T-helper 1 cell treated with Interleukin-12 subunit alpha and Interleukin-12 subunit beta and Interleukin-4 antibody, amounts not matched to agents 30 μg/mL and 1 μg/mL, for 36 hours (primary cell): ENCODE measurements around the gene B4GALT3.

Experiments
- H3K27ac Mint-ChIP-seq: one replicate; pipeline ENCODE4 v1.8.0; 2021; ENCODE audit warnings: mild to moderate bottlenecking, mixed read lengths
- H3K27me3 Mint-ChIP-seq: one replicate; pipeline ENCODE4 v1.8.0; 2021; ENCODE audit warnings: low read depth, mixed read lengths
- H3K36me3 Mint-ChIP-seq: one replicate; pipeline ENCODE4 v1.8.0; 2021; ENCODE audit warnings: low read depth, mixed read lengths
- H3K4me1 Mint-ChIP-seq: one replicate; pipeline ENCODE4 v1.8.0; 2021; ENCODE audit warnings: low read depth, mixed read lengths
- H3K4me3 Mint-ChIP-seq: one replicate; pipeline ENCODE4 v1.8.0; 2021; ENCODE audit warnings: mild to moderate bottlenecking, moderate library complexity, mixed read lengths
- H3K9me3 Mint-ChIP-seq: one replicate; pipeline ENCODE4 v1.8.0; 2021; ENCODE audit warnings: mixed read lengths

The B4GALT3 gene

GRCh38 chr1:161182214-161182613 is 4.9 kb upstream of the B4GALT3 start:
- Mint-ChIP-seq H3K27me3 (no peaks in the 10 kb centered on the region), H3K36me3 (peaks cover 6% of the 10 kb centered on the region), H3K4me1 (peaks cover 68% of the 10 kb centered on the region), H3K4me3 (peak overlapping the region; percentile 61), H3K27ac (peak overlapping the region; percentile 95), H3K9me3 (no peaks in the 10 kb centered on the region)

GRCh38 chr1:161180639-161181038 is 3.3 kb upstream of the B4GALT3 start:
- peak overlapping the region; percentile 86 for H3K27ac Mint-ChIP-seq
- H3K27me3 Mint-ChIP-seq, result no peaks in the 10 kb centered on the region
- no peaks in the 10 kb centered on the region for H3K9me3 Mint-ChIP-seq
- no peak overlapping the region for H3K4me3 Mint-ChIP-seq
- H3K36me3 Mint-ChIP-seq, result peaks cover 13% of the 10 kb centered on the region
- peaks cover 69% of the 10 kb centered on the region for H3K4me1 Mint-ChIP-seq

GRCh38 chr1:161179698-161180097 is 2.4 kb upstream of the B4GALT3 start:
- no peaks in the 10 kb centered on the region for H3K27me3 Mint-ChIP-seq
- H3K4me3 Mint-ChIP-seq, result no peak overlapping the region

GRCh38 chr1:161177936-161178244 is 583 bp upstream of the B4GALT3 start:
- peak overlapping the region; percentile 95 for H3K27ac Mint-ChIP-seq
- peak overlapping the region; percentile 95 for H3K4me3 Mint-ChIP-seq
- H3K9me3 Mint-ChIP-seq, result no peaks in the 10 kb centered on the region
- H3K36me3 Mint-ChIP-seq, result peaks cover 25% of the 10 kb centered on the region
- peaks cover 65% of the 10 kb centered on the region for H3K4me1 Mint-ChIP-seq
- no peaks in the 10 kb centered on the region for H3K27me3 Mint-ChIP-seq

More at GRCh38 chr1:161179698-161180097, 2.4 kb upstream of the B4GALT3 start:
- peak overlapping the region; percentile 86 for H3K27ac Mint-ChIP-seq
- peaks cover 18% of the 10 kb centered on the region for H3K36me3 Mint-ChIP-seq
- H3K9me3 Mint-ChIP-seq, result no peaks in the 10 kb centered on the region
- peaks cover 70% of the 10 kb centered on the region for H3K4me1 Mint-ChIP-seq

GRCh38 chr1:161176468-161177111 is 717 bp downstream of the B4GALT3 start:
- peaks cover 32% of the 10 kb centered on the region for H3K36me3 Mint-ChIP-seq

GRCh38 chr1:161175771-161176453 is 1.4 kb downstream of the B4GALT3 start:
- Mint-ChIP-seq H3K27me3 (no peaks in the 10 kb centered on the region), H3K36me3 (peaks cover 37% of the 10 kb centered on the region), H3K4me3 (peak overlapping the region; percentile 95)

More at GRCh38 chr1:161176468-161177111, 717 bp downstream of the B4GALT3 start:
- Mint-ChIP-seq H3K4me3 (peak overlapping the region; percentile 95), H3K4me1 (peaks cover 54% of the 10 kb centered on the region), H3K9me3 (no peaks in the 10 kb centered on the region), H3K27ac (peak overlapping the region; percentile 95), H3K27me3 (no peaks in the 10 kb centered on the region)

GRCh38 chr1:161174911-161175310 is 2.4 kb downstream of the B4GALT3 start:
- Mint-ChIP-seq H3K4me3 (peak overlapping the region; percentile 37), H3K4me1 (peaks cover 41% of the 10 kb centered on the region), H3K36me3 (peaks cover 37% of the 10 kb centered on the region), H3K27ac (peak overlapping the region; percentile 43), H3K9me3 (no peaks in the 10 kb centered on the region), H3K27me3 (no peaks in the 10 kb centered on the region)

More at GRCh38 chr1:161175771-161176453, 1.4 kb downstream of the B4GALT3 start:
- peaks cover 49% of the 10 kb centered on the region for H3K4me1 Mint-ChIP-seq
- no peaks in the 10 kb centered on the region for H3K9me3 Mint-ChIP-seq
- peak overlapping the region; percentile 95 for H3K27ac Mint-ChIP-seq

- Mint-ChIP-seq H3K9me3 (no peaks in the 10 kb centered on the region), H3K27me3 (no peaks in the 10 kb centered on the region), H3K27ac (no peak overlapping the region), H3K4me3 (no peak overlapping the region), H3K36me3 (peaks cover 37% of the 10 kb centered on the region), H3K4me1 (peaks cover 38% of the 10 kb centered on the region)
Measured at GRCh38 chr1:161173711-161174110, 3.6 kb downstream of the B4GALT3 start.

GRCh38 chr1:161172776-161173376 is 4.4 kb downstream of the B4GALT3 start:
- Mint-ChIP-seq H3K4me1 (peaks cover 38% of the 10 kb centered on the region), H3K27ac (peak overlapping the region; percentile 62), H3K36me3 (peaks cover 41% of the 10 kb centered on the region), H3K4me3 (no peak overlapping the region), H3K9me3 (no peaks in the 10 kb centered on the region), H3K27me3 (no peaks in the 10 kb centered on the region)

- peaks cover 35% of the 10 kb centered on the region for H3K4me1 Mint-ChIP-seq
- no peaks in the 10 kb centered on the region for H3K27me3 Mint-ChIP-seq
- no peaks in the 10 kb centered on the region for H3K9me3 Mint-ChIP-seq
- peak overlapping the region; percentile 64 for H3K27ac Mint-ChIP-seq
- no peak overlapping the region for H3K4me3 Mint-ChIP-seq
- H3K36me3 Mint-ChIP-seq, result peaks cover 41% of the 10 kb centered on the region
Measured at GRCh38 chr1:161172349-161172748, 5.0 kb downstream of the B4GALT3 start.

- Mint-ChIP-seq H3K27ac (no peak overlapping the region), H3K9me3 (no peaks in the 10 kb centered on the region), H3K4me1 (peaks cover 40% of the 10 kb centered on the region), H3K4me3 (no peak overlapping the region), H3K36me3 (peaks cover 41% of the 10 kb centered on the region), H3K27me3 (no peaks in the 10 kb centered on the region)
Measured at GRCh38 chr1:161171696-161172095, 5.6 kb downstream of the B4GALT3 start.

- peaks cover 35% of the 10 kb centered on the region for H3K4me1 Mint-ChIP-seq
- no peaks in the 10 kb centered on the region for H3K9me3 Mint-ChIP-seq
- no peak overlapping the region for H3K27ac Mint-ChIP-seq
- no peaks in the 10 kb centered on the region for H3K27me3 Mint-ChIP-seq
- H3K4me3 Mint-ChIP-seq, result no peak overlapping the region
- peaks cover 38% of the 10 kb centered on the region for H3K36me3 Mint-ChIP-seq
Measured at GRCh38 chr1:161171191-161171590, 6.1 kb downstream of the B4GALT3 start.

GRCh38 chr1:161168906-161169305 is 8.4 kb downstream of the B4GALT3 start:
- Mint-ChIP-seq H3K27ac (no peak overlapping the region), H3K9me3 (no peaks in the 10 kb centered on the region), H3K4me3 (peak overlapping the region; percentile 37), H3K36me3 (peaks cover 34% of the 10 kb centered on the region), H3K4me1 (peaks cover 26% of the 10 kb centered on the region), H3K27me3 (no peaks in the 10 kb centered on the region)

GRCh38 chr1:161166669-161167548 is 10.4 kb downstream of the B4GALT3 start:
- Mint-ChIP-seq H3K9me3 (no peaks in the 10 kb centered on the region), H3K4me3 (peak overlapping the region; percentile 91), H3K27me3 (no peaks in the 10 kb centered on the region), H3K4me1 (peaks cover 24% of the 10 kb centered on the region), H3K36me3 (peaks cover 30% of the 10 kb centered on the region), H3K27ac (peak overlapping the region; percentile 98)
